Measurements from ENCODE around the gene DUSP8.
"Not testable (repeated sequence)": the region's sequence is repeated elsewhere in the genome, so short reads cannot be mapped to it uniquely, and the experiment has no call there.

The DUSP8 gene

DNA sequence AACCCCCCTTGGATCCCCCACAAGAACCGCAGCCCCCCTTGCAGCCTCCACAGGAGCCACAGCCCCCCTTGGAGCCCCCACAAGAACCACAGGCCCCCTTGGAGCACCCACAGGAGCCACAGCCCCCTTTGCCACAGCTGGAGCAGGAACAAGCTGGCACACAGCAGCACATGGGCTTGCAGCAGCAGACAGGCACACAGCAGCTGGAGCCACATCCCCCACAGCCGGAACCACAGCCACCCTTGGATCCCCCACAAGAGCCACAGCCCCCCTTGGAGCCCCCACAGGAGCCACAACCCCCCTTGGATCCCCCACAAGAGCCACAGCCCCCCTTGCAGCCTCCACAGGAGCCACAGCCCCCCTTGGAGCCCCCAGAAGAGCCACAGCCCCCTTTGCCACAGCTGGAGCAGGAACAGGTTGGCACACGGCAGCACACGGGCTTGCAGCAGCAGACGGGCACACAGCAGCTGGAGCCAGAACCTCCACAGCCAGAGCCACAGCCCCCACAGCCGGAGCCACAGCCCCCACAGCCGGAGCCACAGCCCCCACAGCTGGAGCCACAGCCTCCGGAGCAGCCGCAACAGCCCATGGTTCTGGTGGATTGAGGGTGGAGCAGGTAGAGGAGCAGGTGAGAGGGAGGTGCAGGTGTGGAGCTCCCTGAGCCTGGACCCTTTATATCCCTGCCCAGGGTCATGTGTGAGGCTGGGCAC lies 12.7 kb upstream of the DUSP8 start, which contains the start of gene KRTAP5-1:
Gene KRTAP5-1 (minus strand): TSS at position 623 of the 710 bp plus-strand sequence. CDS start 34 bp downstream, at position 589.
- not testable (repeated sequence) for DNase-seq

- DNase-seq = not testable (repeated sequence)
Observed at GRCh38 chr11:1582909-1583308, 10.8 kb upstream of the DUSP8 start.

GRCh38 chr11:1581976-1582375 lies 9.9 kb upstream of the DUSP8 start:
- DNase-seq = no peak

- DNase-seq = no peak
Observed at GRCh38 chr11:1576825-1577224, 4.8 kb upstream of the DUSP8 start.

- DNase-seq = not testable (repeated sequence)
Observed at GRCh38 chr11:1575756-1576155, 3.7 kb upstream of the DUSP8 start.

DNA sequence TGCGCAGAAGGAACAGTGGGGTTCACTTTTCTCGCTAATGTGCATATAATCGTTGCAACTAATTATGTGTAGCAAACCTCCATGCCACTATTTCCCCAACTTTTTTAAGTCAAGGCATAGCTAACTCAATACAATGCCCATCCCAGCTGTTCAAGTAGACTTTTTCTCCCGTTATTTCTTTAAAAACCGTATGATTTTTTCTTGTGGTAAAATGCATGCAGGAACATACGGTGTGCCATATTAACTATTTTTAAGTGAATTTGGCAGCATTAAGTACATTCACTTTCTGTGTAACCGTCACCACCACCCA lies 2.8 kb upstream of the DUSP8 start:
- DNase-seq = no peak

- DNase-seq = no peak
Observed at GRCh38 chr11:1574238-1574932, 2.3 kb upstream of the DUSP8 start.

DNA sequence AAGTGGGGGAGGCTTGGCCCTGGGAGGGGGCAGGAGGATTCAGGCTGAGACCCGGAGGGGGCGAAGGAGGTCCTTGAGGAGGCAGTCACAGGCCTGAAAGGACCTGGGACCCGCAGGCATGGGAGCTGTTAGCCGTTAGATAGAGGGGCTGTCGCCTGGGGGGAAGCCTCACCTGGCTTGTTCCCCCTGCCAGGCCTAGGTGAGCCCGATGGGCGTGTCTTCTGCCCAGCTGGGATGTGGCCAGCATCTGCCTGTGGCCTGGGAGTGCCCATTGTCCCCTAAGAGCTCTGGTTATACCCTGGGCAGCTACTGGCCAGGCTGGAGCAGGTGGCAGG lies 1.8 kb upstream of the DUSP8 start:
- DNase-seq = no peak

- DNase-seq = no peak
Observed at GRCh38 chr11:1573077-1573902, 1.2 kb upstream of the DUSP8 start.

- DNase-seq = no peak
Observed at GRCh38 chr11:1571760-1572196, 293 bp downstream of the DUSP8 start.

DNA sequence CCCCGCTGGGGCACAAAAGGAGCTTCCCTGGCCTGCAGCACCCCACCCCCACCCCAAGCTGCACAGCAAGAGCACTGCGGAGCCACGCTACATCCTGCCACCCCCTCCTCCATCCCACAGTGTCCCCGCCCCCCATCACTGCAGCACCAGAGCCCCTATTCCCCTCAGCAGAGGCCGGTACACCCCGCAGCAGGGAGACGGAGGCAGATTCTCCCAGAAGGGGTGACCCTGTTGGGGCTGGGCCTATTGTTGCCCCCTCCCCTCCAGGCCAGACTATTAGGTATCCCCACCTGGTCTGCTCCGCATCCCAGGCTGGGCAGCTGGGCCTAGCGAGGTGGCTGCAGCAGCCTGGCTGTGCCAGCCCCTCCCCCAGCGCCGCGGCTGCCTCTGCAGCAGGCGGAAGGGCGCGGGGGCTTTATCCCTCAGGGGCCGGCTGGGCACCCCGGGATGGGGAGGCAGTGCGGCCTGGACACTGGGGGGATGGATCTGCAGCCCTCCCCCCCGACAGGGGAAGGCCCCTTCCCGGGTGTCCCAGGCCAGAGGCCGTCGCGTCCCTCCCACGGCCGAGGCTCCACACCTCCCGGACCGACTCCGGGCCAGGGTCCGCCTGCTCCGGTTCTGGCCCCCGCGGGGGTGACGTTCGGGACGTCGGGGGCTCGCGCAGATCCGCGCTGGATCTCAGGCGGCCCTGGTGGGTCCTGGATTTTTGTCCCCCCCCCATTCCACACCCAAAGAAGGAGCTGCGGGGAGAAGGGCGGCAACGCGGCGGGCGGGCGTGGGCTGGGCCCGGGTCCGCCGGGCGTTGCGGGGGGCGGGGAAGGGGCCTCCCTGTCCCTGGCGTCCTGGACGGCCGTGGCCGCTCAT lies 943 bp downstream of the DUSP8 start:
- no peak for DNase-seq

- DNase-seq = no peak
Observed at GRCh38 chr11:1570531-1570895, 1.6 kb downstream of the DUSP8 start.

GRCh38 chr11:1570001-1570453 lies 2.0 kb downstream of the DUSP8 start:
- DNase-seq = no peak

DNA sequence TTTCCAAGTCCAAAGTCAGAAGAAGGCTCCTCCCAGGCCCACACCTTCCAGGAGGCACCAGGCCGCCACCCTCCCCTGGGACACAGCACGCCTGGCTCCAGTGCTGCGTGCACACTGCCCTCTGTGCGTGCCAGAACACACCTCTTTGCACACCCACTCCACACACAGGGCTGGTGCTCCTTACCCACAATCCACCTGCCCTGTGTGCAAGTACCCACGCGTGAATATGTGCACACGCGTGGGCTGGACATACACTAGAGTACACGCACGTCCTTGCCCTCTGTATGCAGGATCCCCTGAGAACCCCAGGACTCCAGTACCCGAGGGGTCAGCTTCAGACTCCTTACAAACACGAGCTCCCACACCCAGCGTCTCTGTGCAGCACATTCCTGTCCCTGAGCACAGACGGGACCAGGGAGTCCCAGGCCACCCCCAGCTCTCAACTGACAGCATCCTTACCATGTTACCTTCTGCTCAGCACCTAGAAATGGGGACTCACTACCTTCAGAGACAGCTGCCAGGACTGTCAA lies 2.8 kb downstream of the DUSP8 start:
- DNase-seq = no peak

DNA sequence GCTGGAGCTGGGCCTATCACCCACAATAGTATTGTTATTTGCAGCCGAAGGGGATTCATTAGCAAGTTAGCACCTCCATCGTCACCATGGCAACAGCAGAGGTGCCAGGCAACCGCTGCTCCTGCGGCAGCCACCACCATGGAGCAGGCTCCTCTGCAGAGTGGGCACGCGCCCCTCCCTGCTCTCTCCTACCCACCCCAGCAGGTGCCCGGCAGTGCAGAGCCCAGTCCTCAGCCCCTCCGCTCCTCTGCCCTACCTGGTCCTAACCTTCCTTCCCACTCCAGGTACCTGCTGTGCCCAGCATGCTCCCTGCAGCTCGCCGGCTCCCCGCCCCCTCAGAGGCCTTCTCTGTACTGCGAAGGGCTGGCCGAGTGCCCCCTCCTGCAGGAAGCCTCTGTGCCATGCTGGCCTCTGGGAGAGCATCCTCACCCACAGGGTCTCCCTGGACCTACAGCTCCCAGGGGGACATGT lies 3.6 kb downstream of the DUSP8 start:
- DNase-seq = no peak

DNA sequence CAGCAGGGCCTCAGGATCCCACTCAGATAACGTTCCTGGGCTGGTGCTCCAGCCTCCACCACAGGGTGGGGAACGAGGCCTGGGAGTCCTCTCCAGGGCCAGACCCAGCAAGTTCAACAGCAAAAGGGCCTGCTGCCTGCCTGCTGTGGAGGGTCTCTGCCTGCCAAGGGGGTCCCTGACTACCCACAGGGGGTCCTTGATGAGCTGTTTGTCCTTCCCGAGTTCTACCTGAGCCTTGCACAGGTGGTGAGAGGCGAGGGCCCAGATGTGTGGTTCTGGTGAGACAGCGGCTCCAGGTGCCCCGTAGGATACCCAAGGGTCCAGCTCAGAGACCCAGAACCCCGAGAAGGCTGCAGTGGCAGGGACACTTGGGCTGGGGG lies 4.4 kb downstream of the DUSP8 start:
- DNase-seq = no peak

DNA sequence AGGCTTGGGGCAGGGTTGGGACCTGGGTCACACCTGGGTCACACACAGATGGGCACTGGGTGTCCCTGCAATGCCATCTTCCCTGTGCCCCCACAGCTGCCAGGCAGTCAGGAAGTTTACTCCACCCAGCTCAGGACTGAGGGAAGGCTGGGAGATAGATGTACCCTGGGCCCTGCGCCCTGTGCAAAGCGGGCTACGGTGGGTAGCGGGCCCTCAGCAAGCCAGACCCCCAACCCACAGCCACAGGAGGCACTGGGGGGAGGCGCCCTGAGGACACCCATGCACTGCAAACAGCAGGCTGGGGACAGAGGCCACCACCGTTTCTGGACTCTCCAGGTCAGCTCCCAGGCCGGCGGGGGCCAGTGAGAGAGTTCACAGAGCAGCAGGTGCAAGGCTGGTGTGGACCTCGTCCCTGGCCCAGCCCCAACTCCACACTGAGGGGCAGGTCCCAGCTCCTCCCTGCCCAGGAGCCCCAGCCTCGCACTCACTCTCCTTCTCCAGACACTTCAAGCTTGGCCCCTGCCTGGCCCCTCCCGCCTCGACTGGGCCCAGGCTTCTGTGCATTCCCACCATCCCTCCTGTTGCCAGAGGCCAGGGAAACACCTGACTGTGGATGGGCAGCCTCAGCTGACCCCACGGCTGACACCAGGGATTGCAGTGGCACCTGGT lies 4.9 kb downstream of the DUSP8 start:
- no peak for DNase-seq

GRCh38 chr11:1566381-1567051 lies 5.6 kb downstream of the DUSP8 start:
- DNase-seq = no peak

- no peak for DNase-seq
Observed at GRCh38 chr11:1565904-1566247, 6.2 kb downstream of the DUSP8 start.

DNA sequence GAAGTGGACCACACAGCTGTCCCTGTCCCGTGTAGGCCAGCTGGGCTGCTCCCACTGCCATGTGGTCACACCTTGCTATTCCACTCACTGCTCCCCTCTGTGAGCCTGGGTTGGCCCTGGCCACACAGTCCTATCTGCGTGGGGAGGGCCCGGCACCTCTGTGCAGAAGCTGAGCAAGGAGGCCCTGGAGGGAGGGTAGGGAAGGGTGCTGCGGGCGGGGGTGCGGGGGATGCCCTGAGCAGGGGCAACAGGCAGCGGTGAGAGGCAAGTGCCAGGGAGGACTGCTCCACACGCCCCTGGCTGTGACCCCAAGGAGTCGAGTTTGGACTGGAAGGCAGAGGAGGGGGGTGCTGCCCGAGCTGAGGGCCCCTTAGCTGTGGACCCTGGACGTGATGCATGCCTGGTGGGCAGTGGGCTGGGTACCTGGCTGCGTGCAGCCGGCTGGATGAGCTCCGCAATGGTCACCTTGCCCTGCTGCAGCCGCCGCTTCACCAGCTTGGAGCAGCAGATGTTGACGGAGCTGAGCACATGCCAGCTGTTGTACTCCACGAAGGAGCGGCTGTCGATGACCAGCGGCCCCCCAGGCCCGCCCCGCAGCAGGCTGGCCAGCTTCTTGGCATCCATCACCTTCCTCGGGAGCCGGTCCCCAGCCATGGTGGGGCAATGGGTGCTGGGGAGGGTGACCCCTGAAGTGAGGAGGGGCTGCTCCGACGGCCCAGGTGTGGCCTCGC lies 6.7 kb downstream of the DUSP8 start:
- no peak for DNase-seq

All from cerebellar nuclear complex (tissue), 1 donor.